Neural progenitor cell (in vitro differentiated cells): ENCODE results near the gene KAZN. TPM values are rescaled to one million over a fixed set of nuclear protein-coding genes. Genes with fewer than 3 reads are reported as not detected.
A peak's percentile ranks its signal among the peaks of the same experiment; 100 is the strongest.

Experiments
- DNase-seq: peaks from one replicate; pipeline ENCODE4 v3.0.0-alpha.2; 2016; ENCODE audit warnings: low spot score
- H2AFZ ChIP-seq: fragments of 200-600 bp; sonication (generic); replicated peaks from 2 replicates; pipeline ENCODE4 v1.6.1; 2016; ENCODE audit warnings: antibody characterized with exemption
- H3F3A ChIP-seq: fragments of 200-600 bp; sonication (generic); 2 replicates; pipeline ENCODE4 v1.6.1; 2016; ENCODE audit warnings: antibody characterized with exemption, low read depth
- H3K27ac ChIP-seq: fragments of 200-600 bp; sonication (generic); 2 replicates; pipeline ENCODE4 v1.5.1; 2016; ENCODE audit warnings: mild to moderate bottlenecking
- H3K27me3 ChIP-seq: fragments of 200-600 bp; sonication (generic); 2 replicates; pipeline ENCODE4 v1.6.1; 2016; ENCODE audit warnings: mild to moderate bottlenecking, moderate library complexity
- H3K36me3 ChIP-seq: fragments of 200-600 bp; sonication (generic); 2 replicates; pipeline ENCODE4 v1.5.1; 2016
- H3K4me1 ChIP-seq: fragments of 200-600 bp; sonication (generic); 2 replicates; pipeline ENCODE4 v1.6.1; 2016; ENCODE audit warnings: mixed run types
- H3K4me2 ChIP-seq: fragments of 200-600 bp; sonication (generic); 2 replicates; pipeline ENCODE4 v1.6.1; 2016
- H3K4me3 ChIP-seq: fragments of 200-600 bp; sonication (generic); 2 replicates; pipeline ENCODE4 v1.5.1; 2016
- H3K79me2 ChIP-seq: fragments of 200-600 bp; sonication (generic); 2 replicates; pipeline ENCODE4 v1.6.1; 2016; ENCODE audit warnings: low read depth
- H3K9ac ChIP-seq: fragments of 200-600 bp; sonication (generic); 2 replicates; pipeline ENCODE4 v1.6.1; 2016
- H3K9me3 ChIP-seq: fragments of 200-600 bp; sonication (generic); 2 replicates; pipeline ENCODE4 v1.5.1; 2016; ENCODE audit warnings: low read depth
- H4K20me1 ChIP-seq: fragments of 200-600 bp; sonication (generic); 2 replicates; pipeline ENCODE4 v1.6.1; 2016; ENCODE audit warnings: low read depth
- H3K27ac Mint-ChIP-seq: 3 replicates; pipeline ENCODE4 v1.8.0; 2021; ENCODE audit warnings: mixed read lengths
- H3K27me3 Mint-ChIP-seq: 2 replicates; pipeline ENCODE4 v1.8.0; 2022; ENCODE audit warnings: low read depth, mild to moderate bottlenecking, inconsistent platforms, moderate library complexity, mixed read lengths; ENCODE audit not compliant: insufficient read depth
- H3K36me3 Mint-ChIP-seq: 3 replicates; pipeline ENCODE4 v1.8.0; 2021; ENCODE audit warnings: mixed read lengths
- H3K4me1 Mint-ChIP-seq: 3 replicates; pipeline ENCODE4 v1.8.0; 2021; ENCODE audit warnings: mixed read lengths
- H3K4me3 Mint-ChIP-seq: 3 replicates; pipeline ENCODE4 v1.8.0; 2021; ENCODE audit warnings: mild to moderate bottlenecking, moderate library complexity, mixed read lengths
- H3K9me3 Mint-ChIP-seq: 3 replicates; pipeline ENCODE4 v1.8.0; 2020; ENCODE audit warnings: mixed read lengths
- CTCF ChIP-seq: fragments of 200-600 bp; sonication (generic); IDR thresholded peaks from 2 replicates; pipeline ENCODE4 v1.5.1; 2017; ENCODE audit warnings: antibody characterized with exemption, mild to moderate bottlenecking
- EZH2 ChIP-seq: fragments of 200-600 bp; sonication (generic); IDR thresholded peaks from 2 replicates; pipeline ENCODE4 v1.6.1; 2017; ENCODE audit warnings: antibody characterized with exemption, mild to moderate bottlenecking, moderate library complexity
- EZH2phosphoT487 ChIP-seq: fragments of 200-600 bp; sonication (generic); IDR thresholded peaks from 2 replicates; pipeline ENCODE4 v1.6.1; 2017; ENCODE audit warnings: antibody characterized with exemption
- total RNA-seq: library from RNA; depleted of rRNA; stranded (reverse); fragments of >200 nt; gene quantifications from 2 replicates; pipeline ENCODE4 v1.2.3, GENCODE V29; 2015; ENCODE audit warnings: low replicate concordance

The KAZN gene
- total RNA-seq, 1 donor from 2014 or later, result 6.1 TPM

GRCh38 chr1:15094719-15095495 is 496.4 kb downstream of the KAZN start:
- Mint-ChIP-seq H3K36me3 (no peaks in the 10 kb centered on the region), H3K4me3 (no peak overlapping the region), H3K9me3 (no peaks in the 10 kb centered on the region), H3K27me3 (peaks cover 11% of the 10 kb centered on the region), H3K27ac (no peak overlapping the region), H3K4me1 (peaks cover 44% of the 10 kb centered on the region)
- Histone ChIP-seq H3K9me3 (no peaks in the 10 kb centered on the region), H3K36me3 (no peaks in the 10 kb centered on the region), H3K27me3 (no peaks in the 10 kb centered on the region), H3K4me1 (peaks cover 11% of the 10 kb centered on the region), H4K20me1 (no peaks in the 10 kb centered on the region), H3K4me3 (no peak overlapping the region), H3K27ac (no peak overlapping the region), H3F3A (no peaks in the 10 kb centered on the region), H3K9ac (no peak overlapping the region), H3K4me2 (no peak overlapping the region), H2AFZ (no peak overlapping the region), H3K79me2 (no peaks in the 10 kb centered on the region)
- TF ChIP-seq CTCF (no peak), EZH2 (no peak), EZH2phosphoT487 (no peak)
- DNase-seq, result no peak

GRCh38 chr1:15095496-15095875 is 497.0 kb downstream of the KAZN start:
- Mint-ChIP-seq H3K36me3 (no peaks in the 10 kb centered on the region), H3K27ac (peak overlapping the region; percentile 78), H3K27me3 (peaks cover 15% of the 10 kb centered on the region), H3K4me3 (no peak overlapping the region), H3K4me1 (peaks cover 41% of the 10 kb centered on the region), H3K9me3 (no peaks in the 10 kb centered on the region)
- no peaks in the 10 kb centered on the region for H4K20me1 ChIP-seq
- H3K79me2 ChIP-seq, result no peaks in the 10 kb centered on the region
- no peaks in the 10 kb centered on the region for H3K9me3 ChIP-seq
- DNase-seq, result no peak
- no peak overlapping the region for H2AFZ ChIP-seq
- H3K4me1 ChIP-seq, result peaks cover 5% of the 10 kb centered on the region
- H3K4me2 ChIP-seq, result no peak overlapping the region
- H3F3A ChIP-seq, result no peaks in the 10 kb centered on the region
- no peak overlapping the region for H3K27ac ChIP-seq
- no peak overlapping the region for H3K9ac ChIP-seq
- no peaks in the 10 kb centered on the region for H3K36me3 ChIP-seq
- no peak overlapping the region for H3K4me3 ChIP-seq
- no peak for TF ChIP-seq EZH2
- TF ChIP-seq EZH2phosphoT487, result no peak
- TF ChIP-seq CTCF, result no peak
- peaks cover 1% of the 10 kb centered on the region for H3K27me3 ChIP-seq

GRCh38 chr1:15096293-15096692 is 497.8 kb downstream of the KAZN start:
- Histone ChIP-seq H3K4me2 (no peak overlapping the region), H3K4me1 (no peaks in the 10 kb centered on the region), H3K27me3 (peaks cover 9% of the 10 kb centered on the region), H2AFZ (no peak overlapping the region), H3K9ac (no peak overlapping the region), H4K20me1 (no peaks in the 10 kb centered on the region), H3F3A (no peaks in the 10 kb centered on the region), H3K27ac (no peak overlapping the region), H3K36me3 (no peaks in the 10 kb centered on the region), H3K4me3 (no peak overlapping the region), H3K79me2 (no peaks in the 10 kb centered on the region), H3K9me3 (no peaks in the 10 kb centered on the region)
- Mint-ChIP-seq H3K27ac (no peak overlapping the region), H3K27me3 (peaks cover 18% of the 10 kb centered on the region), H3K4me1 (peaks cover 34% of the 10 kb centered on the region), H3K4me3 (no peak overlapping the region), H3K36me3 (no peaks in the 10 kb centered on the region), H3K9me3 (no peaks in the 10 kb centered on the region)
- TF ChIP-seq EZH2 (no peak), CTCF (no peak), EZH2phosphoT487 (no peak)
- DNase-seq, result no peak
